Stimulated activated CD4-positive, alpha-beta T cell treated with anti-CD3 and anti-CD28 coated beads, Interleukin-12 subunit alpha, Interleukin-12 subunit beta, amount 100 ng/mL, for 24 hours (primary cell): Measurements from ENCODE around the gene TEX55.
"Not testable (repeated sequence)": the region's sequence is repeated elsewhere in the genome, so short reads cannot be mapped to it uniquely, and the experiment has no call there.

Experiments used
- DNase-seq, 2 experiments: peaks; one replicate each; pipeline ENCODE4 v3.0.0-alpha.2; 2020; ENCODE audit warnings: low read depth in 2 of 2

TEX55 gene

GRCh38 chr3:119160361-119160760 is 14.4 kb downstream of the TEX55 start:
- no peak for DNase-seq

DNA sequence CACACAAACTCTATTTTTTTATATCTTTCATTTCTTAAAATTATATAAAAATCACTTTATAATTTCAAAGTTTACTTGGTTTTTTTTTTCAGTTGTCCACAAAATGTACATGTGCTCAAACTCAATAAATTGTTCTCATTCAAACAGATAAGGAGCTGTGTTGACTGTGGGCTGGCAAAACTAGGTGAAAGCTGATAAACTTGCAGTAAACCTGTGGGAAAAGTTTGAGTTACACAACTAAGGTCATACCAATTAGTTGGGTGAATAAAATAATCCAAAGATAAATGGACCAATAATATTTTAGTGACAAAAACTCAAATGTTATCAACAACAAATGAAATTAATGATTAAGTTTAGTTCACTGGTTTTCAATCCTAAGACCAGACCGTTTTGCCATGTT is 14.8 kb downstream of the TEX55 start:
- no peak for DNase-seq

- DNase-seq, result no peak
Measured at GRCh38 chr3:119161240-119161639, 15.3 kb downstream of the TEX55 start.

DNA sequence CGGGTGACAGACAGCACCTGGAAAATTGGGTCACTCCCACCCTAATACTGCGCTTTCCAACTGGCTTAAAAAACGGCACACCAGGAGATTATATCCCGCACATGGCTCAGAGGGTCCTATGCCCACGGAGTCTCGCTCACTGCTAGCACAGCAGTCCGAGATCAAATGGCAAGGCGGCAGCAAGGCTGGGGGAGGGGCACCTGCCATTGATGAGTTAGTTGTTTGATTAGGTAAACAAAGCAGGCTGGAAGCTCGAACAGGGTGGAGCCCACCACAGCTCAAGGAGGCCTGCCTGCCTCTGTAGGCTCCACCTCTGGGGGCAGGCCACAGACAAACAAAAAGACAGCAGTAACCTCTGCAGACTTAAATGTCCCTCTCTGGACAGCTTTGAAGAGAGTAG is 18.8 kb downstream of the TEX55 start:
- DNase-seq, result not testable (repeated sequence)

DNA sequence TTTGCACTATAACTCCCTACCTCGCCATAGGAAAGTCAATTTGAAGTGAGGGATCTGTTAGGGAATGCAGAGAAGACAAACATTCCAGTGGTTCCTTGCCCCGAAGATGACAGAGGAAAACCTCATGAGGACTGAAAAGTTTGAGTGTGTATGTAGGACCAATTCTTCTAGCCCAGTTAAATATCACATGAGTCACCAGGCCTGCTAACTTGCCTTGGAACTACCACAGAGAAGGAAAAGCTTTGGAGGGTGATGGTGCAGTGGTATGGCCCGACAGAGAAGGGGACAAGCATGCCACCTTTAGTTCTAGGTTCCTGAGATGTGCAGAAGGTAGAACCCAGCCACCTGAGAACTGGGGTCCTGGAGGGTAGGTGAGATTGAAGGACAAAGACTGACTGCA is 24.9 kb downstream of the TEX55 start:
- no peak for DNase-seq

DNA sequence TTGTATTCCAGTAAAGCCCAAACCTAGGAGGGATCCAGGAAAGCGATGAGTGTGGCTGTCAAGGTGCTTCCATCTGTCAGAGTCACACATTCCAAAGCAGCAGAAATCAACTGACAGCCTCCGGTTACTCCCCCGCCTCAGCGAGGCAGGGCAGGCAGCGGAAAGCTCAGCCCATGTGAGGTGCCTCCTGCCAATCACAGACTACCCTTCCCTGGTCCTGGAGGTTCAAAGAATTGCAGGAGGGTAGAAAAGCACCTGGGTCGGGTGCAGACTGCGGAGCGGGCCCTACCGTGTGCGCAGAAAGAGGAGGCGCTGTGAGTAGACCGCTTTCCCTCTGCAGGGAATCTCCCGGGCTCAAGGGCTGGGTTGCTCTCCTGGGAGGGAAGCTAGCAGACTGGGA is 27.4 kb downstream of the TEX55 start, which contains the start of gene UPK1B:
UPK1B (plus strand) TSS at position 274 of the 400 bp plus-strand sequence. CDS start 13,144 bp downstream, outside the sequence.
- no peak for DNase-seq

DNA sequence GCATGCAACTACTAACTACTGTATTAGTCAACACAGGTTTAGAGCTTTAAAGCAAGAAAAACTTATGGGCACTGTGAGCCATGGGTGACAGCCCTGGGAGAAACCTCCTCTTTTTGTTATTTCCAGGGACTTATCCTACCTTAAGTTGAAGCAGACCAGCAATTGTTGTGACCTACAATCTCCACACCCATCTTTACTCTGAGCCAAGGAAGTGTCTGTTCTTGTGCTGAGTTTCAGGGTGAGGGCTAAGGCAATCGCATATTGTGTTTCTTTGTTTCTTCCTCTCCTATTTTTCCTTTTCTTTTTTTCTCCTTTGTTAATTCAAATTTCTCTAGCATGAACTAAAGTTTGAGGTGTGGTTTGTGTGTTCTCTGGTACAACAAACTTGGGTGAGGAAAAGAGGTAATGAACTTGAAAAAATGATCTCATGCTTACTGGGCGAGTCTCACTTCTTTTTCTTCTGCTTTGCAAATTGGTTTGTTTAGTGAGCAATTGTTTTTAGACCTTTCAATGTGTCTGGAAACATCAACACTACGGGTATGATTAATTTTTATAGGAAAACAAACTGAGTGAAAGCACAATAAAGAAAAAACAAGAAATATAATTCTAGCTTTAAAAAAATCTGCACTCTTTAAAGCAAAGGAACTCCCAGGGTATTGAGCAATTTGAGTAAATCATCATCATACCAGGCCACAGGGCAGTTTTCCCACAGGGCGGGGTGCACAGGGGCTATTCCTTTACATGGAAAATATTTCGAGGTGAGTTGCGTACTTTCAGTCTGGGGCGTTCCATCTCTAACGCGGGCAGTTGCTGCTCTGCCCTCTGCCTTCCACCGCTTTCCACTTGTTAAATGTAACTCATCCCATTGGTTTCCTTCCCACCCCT is 30.1 kb downstream of the TEX55 start:
- no peak for DNase-seq

DNA sequence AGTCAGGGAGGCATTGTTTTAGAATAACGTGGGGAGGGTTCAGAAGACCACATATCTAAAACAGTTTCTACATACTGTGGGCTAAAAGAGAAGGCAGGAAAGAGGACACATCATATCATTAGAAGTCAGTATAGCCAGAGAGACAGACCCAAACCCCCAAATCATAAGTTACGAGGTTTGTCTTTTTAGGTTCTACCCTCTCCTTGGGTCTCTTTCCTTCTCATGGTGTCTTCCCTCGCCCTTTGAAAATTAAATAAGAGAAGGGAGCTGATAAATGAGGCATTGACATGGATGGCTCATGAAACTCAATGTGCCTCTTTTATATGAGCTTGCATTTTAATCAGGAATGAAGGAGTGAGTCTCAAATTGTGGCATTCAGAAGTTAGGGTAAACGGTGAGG is 30.8 kb downstream of the TEX55 start:
- no peak for DNase-seq

- no peak for DNase-seq
Measured at GRCh38 chr3:119177321-119177720, 31.4 kb downstream of the TEX55 start.

GRCh38 chr3:119181765-119182164 is 35.8 kb downstream of the TEX55 start:
- DNase-seq, result no peak

GRCh38 chr3:119184111-119184510 is 38.1 kb downstream of the TEX55 start:
- no peak for DNase-seq

- DNase-seq, result no peak
Measured at GRCh38 chr3:119184796-119185570, 39.0 kb downstream of the TEX55 start.

DNA sequence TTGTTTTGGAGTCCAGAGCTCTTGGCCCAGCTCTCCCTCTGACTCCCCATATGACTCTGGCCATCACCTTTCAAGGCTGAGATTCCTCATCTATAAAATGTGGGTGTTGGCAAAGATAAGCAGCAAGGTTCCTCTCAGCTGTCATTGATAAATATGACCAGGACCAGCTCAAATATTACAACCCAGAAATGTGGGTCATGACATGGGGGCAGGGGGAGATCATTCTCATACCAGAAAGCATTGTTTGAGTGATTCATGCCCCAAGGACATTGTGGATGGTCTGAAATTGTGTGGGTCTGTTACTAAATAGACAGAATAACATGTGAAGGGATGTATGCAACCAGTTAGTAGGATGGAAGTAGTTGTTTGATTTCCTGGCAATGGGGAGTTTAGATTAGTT is 41.3 kb downstream of the TEX55 start:
- no peak for DNase-seq

DNA sequence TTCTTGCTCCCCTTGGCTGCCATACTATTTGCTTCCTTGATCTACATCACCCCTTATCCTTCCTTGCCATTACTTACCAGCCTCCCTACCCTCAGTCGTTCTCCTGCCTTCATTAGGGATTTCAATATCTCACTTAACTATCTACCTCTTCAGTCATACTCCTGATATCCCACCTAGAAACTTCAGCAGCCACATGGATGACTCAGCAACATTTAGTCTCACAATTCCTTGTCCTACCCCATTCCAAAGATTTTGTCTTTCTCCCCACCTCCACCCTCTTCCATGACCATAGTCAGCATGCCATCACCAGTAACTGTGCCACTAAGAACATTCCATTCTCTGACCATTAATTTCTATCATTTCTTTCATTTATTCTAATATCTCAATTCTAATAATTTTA is 45.8 kb downstream of the TEX55 start:
- DNase-seq, result no peak

GRCh38 chr3:119194237-119195150 is 48.5 kb downstream of the TEX55 start:
- DNase-seq, result no peak

DNA sequence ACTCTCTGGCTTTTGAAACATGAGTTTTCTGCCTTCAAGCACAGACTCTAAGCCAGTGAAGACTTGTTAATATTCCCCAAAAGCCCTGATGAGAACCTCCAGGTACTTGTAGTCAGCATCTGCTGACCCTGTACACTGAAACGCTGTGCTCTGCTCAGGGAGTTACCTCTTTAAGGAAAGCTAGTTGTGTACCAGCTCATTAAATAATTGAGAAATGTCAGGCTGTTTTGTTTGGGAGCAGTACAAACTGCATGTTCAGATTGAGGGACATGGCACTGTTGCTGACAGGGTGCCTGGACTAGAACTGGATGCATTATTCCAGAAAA is 49.1 kb downstream of the TEX55 start:
- DNase-seq, result no peak

GRCh38 chr3:119195911-119196310 is 49.9 kb downstream of the TEX55 start:
- DNase-seq, result no peak
